Osteocyte (in vitro differentiated cells): ENCODE measurements around the gene MIOX. TPM values are rescaled to one million over a fixed set of nuclear protein-coding genes. Genes with fewer than 3 reads are reported as not detected.

Experiments used
- DNase-seq: peaks from one replicate; pipeline ENCODE4 v3.0.0; 2021; ENCODE audit warnings: mixed read lengths; ENCODE audit not compliant: unreplicated experiment; ENCODE audit errors: extremely low spot score
- H3K27ac Mint-ChIP-seq: one replicate; pipeline ENCODE4 v1.8.0; 2021; ENCODE audit warnings: mild to moderate bottlenecking, mixed read lengths; ENCODE audit not compliant: unreplicated experiment
- H3K27me3 Mint-ChIP-seq: one replicate; pipeline ENCODE4 v1.8.0; 2021; ENCODE audit warnings: mixed read lengths; ENCODE audit not compliant: unreplicated experiment
- H3K36me3 Mint-ChIP-seq: one replicate; pipeline ENCODE4 v1.8.0; 2021; ENCODE audit warnings: mixed read lengths; ENCODE audit not compliant: unreplicated experiment
- H3K4me1 Mint-ChIP-seq: one replicate; pipeline ENCODE4 v1.8.0; 2021; ENCODE audit warnings: mixed read lengths; ENCODE audit not compliant: unreplicated experiment
- H3K4me3 Mint-ChIP-seq: one replicate; pipeline ENCODE4 v1.8.0; 2021; ENCODE audit warnings: mild to moderate bottlenecking, moderate library complexity, mixed read lengths; ENCODE audit not compliant: unreplicated experiment
- H3K9me3 Mint-ChIP-seq: one replicate; pipeline ENCODE4 v1.8.0; 2021; ENCODE audit warnings: mixed read lengths; ENCODE audit not compliant: unreplicated experiment
- CTCF ChIP-seq: fragments of 200-600 bp; sonication (generic); IDR thresholded peaks from 2 replicates; pipeline ENCODE4 v1.5.0; 2021; ENCODE audit warnings: antibody characterized with exemption, mild to moderate bottlenecking, moderate library complexity
- total RNA-seq: library from RNA; stranded (reverse); gene quantifications from 2 replicates; pipeline ENCODE4 v1.2.1, GENCODE V29; 2021

MIOX gene
- total RNA-seq, 1 donor from 2014 or later = 1.5 TPM

GRCh38 chr22:50523806-50524675, 37.4 kb downstream of the MIOX start:
- Mint-ChIP-seq H3K4me3 (peak overlapping the region; percentile 83), H3K9me3 (no peaks in the 10 kb centered on the region), H3K27me3 (no peaks in the 10 kb centered on the region), H3K27ac (peak overlapping the region; percentile 71), H3K36me3 (peaks cover 9% of the 10 kb centered on the region), H3K4me1 (peaks cover 24% of the 10 kb centered on the region)
- no peak for DNase-seq
- no peak for TF ChIP-seq CTCF

- Mint-ChIP-seq H3K27me3 (no peaks in the 10 kb centered on the region), H3K36me3 (peaks cover 5% of the 10 kb centered on the region), H3K4me1 (peaks cover 24% of the 10 kb centered on the region), H3K4me3 (peak overlapping the region; percentile 83), H3K9me3 (no peaks in the 10 kb centered on the region), H3K27ac (peak overlapping the region; percentile 71)
- no peak for TF ChIP-seq CTCF
- no peak for DNase-seq
These were observed 38.0 kb downstream of the MIOX start for GRCh38 chr22:50524676-50525103.

DNA sequence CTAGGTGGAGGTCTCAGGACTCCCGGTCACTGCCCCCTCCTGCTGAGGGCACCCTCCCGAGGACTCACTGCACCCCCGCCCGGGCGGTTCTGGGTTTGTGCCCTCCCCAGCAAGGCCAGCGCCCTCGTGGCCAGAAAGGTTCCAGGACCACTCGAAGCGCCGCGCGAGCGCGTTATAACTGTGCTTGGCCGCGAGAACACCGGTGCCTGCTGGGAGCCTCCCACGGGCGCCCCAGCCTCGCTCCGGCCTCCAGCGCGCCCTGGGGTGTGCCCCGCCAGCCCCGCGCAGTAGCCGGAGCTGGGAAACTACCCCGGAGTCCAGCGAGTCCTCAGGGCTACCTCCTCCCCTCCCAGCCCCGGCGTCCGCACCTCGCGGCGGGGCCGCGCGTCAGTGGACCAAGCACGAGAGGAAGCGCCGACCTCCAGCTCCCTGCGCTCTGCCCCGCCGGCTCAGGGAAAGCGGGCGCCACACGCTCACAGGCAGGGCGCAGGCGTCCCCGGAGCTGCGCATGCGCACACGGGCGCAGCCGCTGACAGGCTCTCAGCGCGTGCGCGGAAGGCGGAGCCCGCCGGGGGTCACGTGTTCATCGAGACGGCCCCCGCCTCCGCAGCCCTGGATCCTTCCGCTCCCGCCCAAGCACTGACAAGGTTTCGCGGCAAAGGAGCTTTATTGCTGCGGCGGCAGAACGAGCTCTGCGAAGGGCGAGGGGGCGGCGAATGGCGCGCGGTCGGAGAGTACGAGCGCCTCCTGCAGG, 38.6 kb downstream of the MIOX start, which contains the start of gene SCO2:
Gene SCO2, minus strand, starts transcription at position 495 of the 754 bp plus-strand sequence. CDS start 1,187 bp downstream, outside the sequence.
- TF ChIP-seq CTCF = peak; percentile 67
- Mint-ChIP-seq H3K36me3 (peaks cover 4% of the 10 kb centered on the region), H3K27ac (peak within 1 kb of the TSS; percentile 71), H3K9me3 (no peaks in the 10 kb centered on the region), H3K4me1 (peaks cover 24% of the 10 kb centered on the region), H3K4me3 (peak within 1 kb of the TSS; percentile 83), H3K27me3 (no peaks in the 10 kb centered on the region)
- DNase-seq = peak; percentile 99

DNA sequence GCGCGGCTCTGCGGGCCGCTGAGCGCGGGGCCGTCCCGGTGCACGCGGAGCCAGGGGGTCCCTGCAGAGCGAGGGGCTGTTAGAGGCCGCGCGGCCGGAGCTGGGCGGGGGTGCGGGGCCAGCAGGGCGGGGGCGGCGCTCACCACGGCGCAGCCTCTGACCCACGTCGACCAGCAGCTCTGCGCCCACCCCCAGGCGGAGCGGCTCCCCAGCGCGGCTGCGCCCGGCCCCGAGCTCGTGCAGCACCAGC, 39.1 kb downstream of the MIOX start:
- H3K4me1 Mint-ChIP-seq = peaks cover 24% of the 10 kb centered on the region
- peaks cover 4% of the 10 kb centered on the region for H3K36me3 Mint-ChIP-seq
- H3K9me3 Mint-ChIP-seq = no peaks in the 10 kb centered on the region
- TF ChIP-seq CTCF = peak; percentile 38
- no peak for DNase-seq
- no peak overlapping the region for H3K27ac Mint-ChIP-seq
- peak overlapping the region; percentile 83 for H3K4me3 Mint-ChIP-seq
- no peaks in the 10 kb centered on the region for H3K27me3 Mint-ChIP-seq
